HG02870 (cell line): ENCODE data around the gene GRIP1.
A peak's percentile ranks its signal among the peaks of the same experiment; 100 is the strongest.

Experiments
- ATAC-seq: cut with Tn5 transposase; IDR thresholded peaks from one replicate; pipeline ENCODE4 v1.9.1; 2021; ENCODE audit warnings: mild to moderate bottlenecking, moderate library complexity; ENCODE audit not compliant: unreplicated experiment

The GRIP1 gene

GRCh38 chr12:66653796-66654195 is 25.1 kb downstream of the GRIP1 start:
- ATAC-seq: no peak

DNA sequence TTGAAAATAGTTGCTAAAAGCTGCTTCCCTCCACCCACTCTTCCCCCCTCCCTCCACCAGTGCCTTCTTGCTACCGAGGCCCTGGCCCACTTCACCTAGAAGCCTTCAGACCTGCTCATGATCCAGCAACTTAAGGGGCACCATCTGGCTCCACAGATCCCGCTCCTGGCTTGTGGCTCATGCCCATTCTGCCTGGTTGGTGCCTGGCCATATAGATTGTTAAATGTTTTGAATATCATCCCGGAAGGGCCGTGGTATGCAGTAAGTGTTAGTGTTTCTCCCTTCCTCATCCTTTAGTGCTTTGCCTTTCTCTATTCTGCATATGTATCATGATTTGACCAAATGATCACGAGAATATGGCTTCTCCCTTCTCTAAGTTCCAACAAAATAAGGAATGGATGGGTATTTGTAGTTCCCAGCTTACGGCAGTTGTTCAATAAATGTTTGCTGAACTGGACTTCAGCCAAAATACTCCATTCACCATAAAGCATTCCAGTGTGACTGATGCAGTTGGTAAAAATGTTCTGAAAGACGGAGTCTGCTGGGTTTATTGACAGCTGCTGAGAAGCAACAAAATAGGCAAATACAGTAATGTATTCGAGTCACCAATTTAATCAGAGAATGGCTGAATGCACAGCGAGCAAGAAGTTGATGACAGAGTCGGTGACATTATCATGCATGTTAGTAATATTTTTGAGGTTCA is 30.7 kb downstream of the GRIP1 start:
- no peak for ATAC-seq

DNA sequence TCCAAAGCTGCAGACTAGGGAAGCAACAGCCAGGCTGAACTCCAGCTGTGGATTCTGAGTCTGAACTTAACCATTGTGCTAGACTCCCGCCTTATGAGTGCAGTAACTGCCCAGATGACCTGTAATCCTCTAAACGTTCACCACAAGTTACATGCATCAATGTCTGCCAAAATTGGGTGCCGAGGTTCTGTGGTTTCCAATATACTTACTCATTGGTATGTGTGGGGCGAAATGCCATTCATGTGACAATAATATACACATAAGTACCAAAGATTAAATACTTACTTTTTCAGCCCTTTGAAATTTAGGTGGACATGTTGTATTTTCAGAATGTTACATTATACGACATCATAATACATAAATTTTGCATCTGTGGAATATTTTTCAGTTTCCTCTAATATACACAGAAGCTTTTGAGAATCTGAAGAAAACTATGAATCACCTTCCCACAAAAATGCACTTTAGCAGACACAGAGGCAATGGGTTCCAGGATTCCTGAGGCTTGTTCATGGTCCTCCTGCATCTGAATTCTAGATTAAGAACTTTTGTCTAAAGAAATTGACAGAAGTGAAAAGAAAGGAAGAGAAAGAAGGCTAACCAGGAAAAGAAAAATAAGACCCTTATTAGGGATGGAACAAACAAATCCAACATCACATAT is 31.7 kb downstream of the GRIP1 start:
- no peak for ATAC-seq

DNA sequence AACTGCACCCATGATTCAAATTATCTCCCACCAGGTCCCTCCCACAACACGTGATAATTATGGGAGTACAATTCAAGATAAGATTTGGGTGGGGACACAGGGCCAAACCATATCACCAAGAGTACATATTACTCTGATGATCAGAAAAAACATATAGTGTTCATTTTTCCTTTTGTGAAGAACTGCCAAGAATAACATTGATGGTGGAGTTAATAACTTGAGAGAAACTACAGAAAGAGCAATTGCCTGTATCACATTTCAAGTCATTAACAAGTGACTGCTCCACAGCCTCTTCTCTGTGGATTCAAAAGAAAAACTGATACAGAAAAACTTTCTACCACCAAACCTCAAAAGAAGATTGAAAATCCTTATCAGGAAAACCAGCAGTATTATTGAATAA is 34.7 kb downstream of the GRIP1 start:
- ATAC-seq: no peak

- no peak for ATAC-seq
These were observed 38.0 kb downstream of the GRIP1 start for GRCh38 chr12:66640691-66641460.

DNA sequence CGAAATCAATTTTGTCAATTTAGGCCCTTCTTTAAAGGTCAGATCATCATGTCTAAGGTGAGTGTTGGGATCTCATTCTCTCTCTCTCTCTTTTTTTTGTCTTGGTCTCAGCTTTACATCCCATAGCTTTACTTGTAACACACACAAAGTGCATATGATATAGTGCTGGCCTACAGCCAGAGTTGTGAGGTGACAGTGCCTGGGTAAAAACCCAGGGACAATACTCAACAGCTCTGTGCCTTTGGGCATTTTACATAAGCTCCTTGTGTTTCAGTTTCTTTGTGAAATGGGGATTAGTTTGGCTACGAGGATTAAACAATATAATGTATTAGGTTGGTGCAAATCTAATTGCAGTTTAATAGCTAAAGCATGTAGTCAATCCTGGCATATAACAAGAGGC is 40.2 kb downstream of the GRIP1 start:
- ATAC-seq: no peak

- peak; percentile 90 for ATAC-seq
These were observed 41.1 kb downstream of the GRIP1 start for GRCh38 chr12:66637699-66638301.

DNA sequence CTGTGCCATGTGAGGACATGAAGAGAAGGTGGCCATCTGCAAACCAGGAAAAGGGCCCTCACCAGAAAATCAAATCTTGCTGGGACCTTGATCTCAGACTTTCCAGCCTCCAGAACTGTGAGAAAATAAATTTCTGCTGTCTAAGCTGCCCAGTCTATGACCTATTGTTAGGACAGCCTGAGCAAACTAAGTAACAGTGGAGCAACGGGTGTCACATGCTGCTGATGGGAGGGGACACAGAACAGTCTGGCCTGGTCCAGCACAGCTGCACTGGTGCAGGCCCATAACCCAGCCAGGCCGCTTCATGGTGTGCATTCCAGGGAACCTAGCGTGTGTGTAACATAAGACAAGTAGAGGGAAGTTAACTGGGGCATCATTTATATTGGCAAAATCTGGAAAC is 42.1 kb downstream of the GRIP1 start:
- no peak for ATAC-seq

GRCh38 chr12:66633676-66634075 is 45.2 kb downstream of the GRIP1 start:
- no peak for ATAC-seq

DNA sequence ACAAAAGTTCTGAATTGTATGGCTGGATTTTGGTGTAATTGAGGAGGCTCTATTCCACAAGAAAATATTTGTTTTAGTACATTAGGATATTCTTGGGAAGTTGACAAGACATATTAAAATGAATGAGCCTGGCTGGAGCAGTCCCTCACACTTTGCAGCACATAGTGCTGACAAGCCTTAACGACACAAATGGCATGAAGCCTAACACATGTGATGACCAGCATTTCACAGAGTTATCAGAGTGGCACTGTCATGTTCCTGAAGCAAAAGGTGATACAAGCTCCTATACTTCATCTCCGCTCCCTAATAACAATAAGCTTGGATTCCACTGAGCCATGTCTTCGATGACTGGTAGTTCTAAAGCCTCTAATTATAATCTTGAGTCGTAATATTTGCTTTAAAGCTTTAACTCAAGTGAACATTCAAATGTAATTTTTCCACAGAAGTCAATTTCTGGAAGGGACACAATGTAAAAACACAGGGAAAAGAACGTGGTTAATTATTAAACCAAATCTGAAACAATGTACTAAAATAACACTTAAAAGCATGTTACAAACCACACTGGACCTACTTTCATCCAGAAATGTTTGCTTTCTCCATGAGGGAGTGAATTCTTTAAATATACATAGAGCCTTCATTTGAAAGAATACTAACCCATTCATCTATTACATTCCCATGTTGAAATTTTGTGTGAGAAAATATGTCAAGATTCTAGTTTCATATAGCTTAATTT is 49.6 kb downstream of the GRIP1 start:
- no peak for ATAC-seq

DNA sequence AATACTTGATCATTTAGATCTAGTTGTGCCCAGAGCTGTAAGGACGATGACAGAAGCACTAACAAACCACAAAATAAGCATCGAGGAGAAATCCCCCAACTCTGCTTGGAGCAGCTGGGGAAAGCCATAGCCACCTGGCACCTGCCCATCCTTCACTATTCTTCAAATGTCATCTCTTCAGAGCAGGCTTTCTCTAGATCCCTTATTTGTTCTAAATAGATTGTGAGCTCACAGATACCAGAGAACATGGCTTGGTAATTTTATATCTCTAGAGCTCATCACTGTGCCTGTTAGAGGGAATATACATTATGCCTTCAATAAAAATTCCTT is 50.9 kb downstream of the GRIP1 start:
- ATAC-seq: no peak

GRCh38 chr12:66627270-66627987 is 51.4 kb downstream of the GRIP1 start:
- ATAC-seq: no peak

- peak; percentile 60 for ATAC-seq
These were observed 54.1 kb downstream of the GRIP1 start for GRCh38 chr12:66624806-66625205.

DNA sequence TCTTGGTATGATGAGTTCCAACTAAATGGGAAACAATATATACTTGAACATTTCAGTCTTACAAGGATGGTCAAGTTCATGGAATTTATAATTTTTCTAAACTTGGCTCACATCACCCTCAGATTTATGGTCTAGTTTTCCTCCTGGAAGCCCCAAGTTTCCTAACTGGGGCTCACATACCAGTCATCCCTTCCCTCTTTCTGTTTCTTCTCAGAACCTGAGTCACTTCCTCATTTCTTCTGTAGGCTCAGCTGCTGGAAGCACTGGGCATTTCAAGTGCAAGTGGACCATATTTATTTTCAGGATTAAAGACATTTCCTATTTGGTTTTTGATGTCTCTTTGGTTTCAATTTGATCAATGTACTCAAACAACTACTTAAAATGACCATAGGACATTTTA is 55.4 kb downstream of the GRIP1 start:
- no peak for ATAC-seq

GRCh38 chr12:66620688-66621087 is 58.2 kb downstream of the GRIP1 start:
- no peak for ATAC-seq

- no peak for ATAC-seq
These were observed 58.9 kb downstream of the GRIP1 start for GRCh38 chr12:66620026-66620425.

DNA sequence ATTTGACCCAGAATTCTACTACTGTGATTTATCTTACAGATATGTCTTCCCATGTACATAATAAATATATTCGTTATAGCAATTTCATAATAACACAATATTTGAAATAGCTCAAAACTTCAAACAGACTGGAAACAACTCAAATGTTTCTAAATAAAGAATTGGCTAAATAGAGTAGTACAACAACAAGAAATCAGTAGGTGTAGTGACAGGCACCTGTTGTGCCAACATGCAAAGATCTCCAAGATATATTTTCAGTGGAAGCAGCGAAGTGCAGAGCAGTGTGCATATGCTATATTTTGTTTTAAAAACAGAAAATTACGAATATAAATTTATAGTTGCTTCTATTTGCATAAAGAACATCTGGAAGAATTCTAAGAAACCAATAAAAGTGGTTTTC is 60.9 kb downstream of the GRIP1 start:
- ATAC-seq: no peak

GRCh38 chr12:66612090-66612775 is 66.6 kb downstream of the GRIP1 start:
- ATAC-seq: no peak

DNA sequence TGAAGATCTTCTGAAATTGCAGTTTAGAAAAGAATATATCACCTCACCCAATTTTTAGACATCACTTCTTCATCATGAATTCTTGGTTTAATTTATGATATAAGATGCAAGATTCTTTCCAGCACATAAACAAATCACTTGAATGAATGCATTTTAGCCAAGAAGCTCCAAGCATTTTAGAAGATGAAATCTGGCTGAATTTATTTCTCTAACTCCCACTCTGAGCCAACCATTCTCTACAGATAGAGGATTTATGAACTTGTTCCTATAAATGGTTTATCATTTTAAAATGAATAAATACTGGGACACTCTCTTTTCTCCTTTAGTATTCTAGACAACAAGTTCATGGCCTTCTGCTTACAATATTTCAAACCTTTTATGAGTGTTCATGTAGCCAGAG is 71.7 kb downstream of the GRIP1 start:
- no peak for ATAC-seq

- ATAC-seq: no peak
These were observed 73.6 kb downstream of the GRIP1 start for GRCh38 chr12:66605293-66605692.
